Sigmoid colon (tissue), 4 donors: ENCODE measurements around the gene LTBP1.

ENCODE experiments used
- EP300 ChIP-seq, 4 donors: sonication (generic); formaldehyde crosslinking; IDR thresholded peaks; one replicate each; pipeline ENCODE4 v1.6.1; 2017; ENCODE audit warnings: antibody characterized with exemption in 4 of 4
- POLR2A ChIP-seq, 2 donors: fragments of 450-650 bp; IDR thresholded peaks; one replicate each; pipeline ENCODE4 v1.6.1; 2016; ENCODE audit warnings: antibody characterized with exemption in 2 of 2, mild to moderate bottlenecking in 2 of 2, moderate library complexity in 2 of 2
- TF ChIP-seq, protein P1 (sequence below), 4 experiments: fragments of 450-650 bp in 3 of 4; fragments of 200-600 bp in 1 of 4; IDR thresholded peaks; one replicate each; pipeline ENCODE4 v1.5.1; 2016 to 2019; ENCODE audit warnings: antibody characterized with exemption in 4 of 4, mild to moderate bottlenecking in 3 of 4, moderate library complexity in 2 of 4

DNA sequence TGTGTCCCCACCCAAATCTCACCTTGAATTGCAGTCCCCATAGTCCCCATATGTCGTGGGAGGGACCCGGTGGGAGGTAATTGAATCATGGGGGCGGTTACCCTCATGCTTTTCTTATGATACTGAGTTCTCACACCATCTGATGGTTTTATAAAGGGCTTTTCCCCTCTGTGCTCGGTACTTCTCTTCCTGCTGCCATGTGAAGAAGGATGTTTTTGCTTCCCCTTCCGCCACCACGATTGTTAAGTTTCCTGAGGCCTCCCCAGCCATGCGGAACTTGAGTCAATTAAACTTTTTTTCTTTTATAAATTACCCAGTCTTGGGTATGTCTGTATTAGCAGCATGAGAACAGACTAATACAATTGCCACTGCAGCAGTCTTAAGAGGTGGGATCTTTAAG is 134.9 kb downstream of the LTBP1 start:
- no peak for TF ChIP-seq POLR2A (IDR thresholded peaks at IDR 0.05)
- TF ChIP-seq, protein P1, sequence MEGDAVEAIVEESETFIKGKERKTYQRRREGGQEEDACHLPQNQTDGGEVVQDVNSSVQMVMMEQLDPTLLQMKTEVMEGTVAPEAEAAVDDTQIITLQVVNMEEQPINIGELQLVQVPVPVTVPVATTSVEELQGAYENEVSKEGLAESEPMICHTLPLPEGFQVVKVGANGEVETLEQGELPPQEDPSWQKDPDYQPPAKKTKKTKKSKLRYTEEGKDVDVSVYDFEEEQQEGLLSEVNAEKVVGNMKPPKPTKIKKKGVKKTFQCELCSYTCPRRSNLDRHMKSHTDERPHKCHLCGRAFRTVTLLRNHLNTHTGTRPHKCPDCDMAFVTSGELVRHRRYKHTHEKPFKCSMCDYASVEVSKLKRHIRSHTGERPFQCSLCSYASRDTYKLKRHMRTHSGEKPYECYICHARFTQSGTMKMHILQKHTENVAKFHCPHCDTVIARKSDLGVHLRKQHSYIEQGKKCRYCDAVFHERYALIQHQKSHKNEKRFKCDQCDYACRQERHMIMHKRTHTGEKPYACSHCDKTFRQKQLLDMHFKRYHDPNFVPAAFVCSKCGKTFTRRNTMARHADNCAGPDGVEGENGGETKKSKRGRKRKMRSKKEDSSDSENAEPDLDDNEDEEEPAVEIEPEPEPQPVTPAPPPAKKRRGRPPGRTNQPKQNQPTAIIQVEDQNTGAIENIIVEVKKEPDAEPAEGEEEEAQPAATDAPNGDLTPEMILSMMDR (IDR thresholded peaks at IDR 0.05): no peak
- TF ChIP-seq EP300 (IDR thresholded peaks at IDR 0.05): no peak
